GM12874 (cell line): ENCODE results near the gene BMPER.

Experiments used
- CTCF ChIP-seq: IDR thresholded peaks from 2 replicates; pipeline ENCODE4 v1.5.1; 2011; ENCODE audit warnings: low read depth, mild to moderate bottlenecking, control low read depth, low read length, moderate library complexity; ENCODE audit not compliant: insufficient read depth

Gene BMPER

GRCh38 chr7:34060196-34060947 lies 155.0 kb downstream of the BMPER start:
- TF ChIP-seq CTCF = no peak

- no peak for TF ChIP-seq CTCF
These were observed 155.8 kb downstream of the BMPER start for GRCh38 chr7:34061149-34061548.

- TF ChIP-seq CTCF = no peak
These were observed 157.0 kb downstream of the BMPER start for GRCh38 chr7:34062341-34062740.

- no peak for TF ChIP-seq CTCF
These were observed 157.5 kb downstream of the BMPER start for GRCh38 chr7:34062826-34063225.

- no peak for TF ChIP-seq CTCF
These were observed 159.3 kb downstream of the BMPER start for GRCh38 chr7:34064519-34065158.

- no peak for TF ChIP-seq CTCF
These were observed 161.1 kb downstream of the BMPER start for GRCh38 chr7:34066411-34066810.

GRCh38 chr7:34067005-34067778 lies 161.9 kb downstream of the BMPER start:
- no peak for TF ChIP-seq CTCF
